Parathyroid adenoma (tissue), 2 donors: ENCODE measurements around the gene GNPDA2.

Experiments
- H2AFZ ChIP-seq: fragments of 300-600 bp; sonication (generic); one replicate; pipeline ENCODE4 v1.7.0; 2017; ENCODE audit warnings: antibody characterized with exemption, mild to moderate bottlenecking
- H3K27ac ChIP-seq: fragments of 300-600 bp; sonication (generic); one replicate; pipeline ENCODE4 v1.7.0; 2017
- H3K27me3 ChIP-seq: fragments of 300-600 bp; sonication (generic); one replicate; pipeline ENCODE4 v1.7.0; 2017; ENCODE audit warnings: low read length; ENCODE audit not compliant: control insufficient read depth, insufficient read depth
- H3K36me3 ChIP-seq: fragments of 300-600 bp; sonication (generic); one replicate; pipeline ENCODE4 v1.7.0; 2017; ENCODE audit warnings: low read length; ENCODE audit not compliant: control insufficient read depth, insufficient read depth
- H3K4me1 ChIP-seq: fragments of 300-600 bp; sonication (generic); one replicate; pipeline ENCODE4 v1.7.0; 2017; ENCODE audit warnings: control low read depth
- H3K4me2 ChIP-seq: fragments of 300-600 bp; sonication (generic); one replicate; pipeline ENCODE4 v1.7.0; 2017; ENCODE audit warnings: low read length
- H3K4me3 ChIP-seq: fragments of 300-600 bp; sonication (generic); one replicate; pipeline ENCODE4 v1.7.0; 2017; ENCODE audit warnings: low read depth, low read length
- H3K79me2 ChIP-seq: fragments of 300-600 bp; sonication (generic); one replicate; pipeline ENCODE4 v1.7.0; 2017; ENCODE audit warnings: control low read depth
- H3K9ac ChIP-seq: fragments of 300-600 bp; sonication (generic); one replicate; pipeline ENCODE4 v1.7.0; 2017; ENCODE audit warnings: mild to moderate bottlenecking
- H3K9me3 ChIP-seq: fragments of 300-600 bp; sonication (generic); one replicate; pipeline ENCODE4 v1.7.0; 2017; ENCODE audit warnings: low read length; ENCODE audit not compliant: control insufficient read depth
- TF ChIP-seq, protein P1 (sequence below): fragments of 300-600 bp; sonication (generic); IDR thresholded peaks from one replicate; pipeline ENCODE4 v1.7.0; 2017; ENCODE audit warnings: antibody characterized with exemption, mild to moderate bottlenecking
- donor health status: primary hyperparathyroidism.

Gene GNPDA2

GRCh38 chr4:44761306-44761705 is 35.0 kb upstream of the GNPDA2 start:
- TF ChIP-seq, protein P1, sequence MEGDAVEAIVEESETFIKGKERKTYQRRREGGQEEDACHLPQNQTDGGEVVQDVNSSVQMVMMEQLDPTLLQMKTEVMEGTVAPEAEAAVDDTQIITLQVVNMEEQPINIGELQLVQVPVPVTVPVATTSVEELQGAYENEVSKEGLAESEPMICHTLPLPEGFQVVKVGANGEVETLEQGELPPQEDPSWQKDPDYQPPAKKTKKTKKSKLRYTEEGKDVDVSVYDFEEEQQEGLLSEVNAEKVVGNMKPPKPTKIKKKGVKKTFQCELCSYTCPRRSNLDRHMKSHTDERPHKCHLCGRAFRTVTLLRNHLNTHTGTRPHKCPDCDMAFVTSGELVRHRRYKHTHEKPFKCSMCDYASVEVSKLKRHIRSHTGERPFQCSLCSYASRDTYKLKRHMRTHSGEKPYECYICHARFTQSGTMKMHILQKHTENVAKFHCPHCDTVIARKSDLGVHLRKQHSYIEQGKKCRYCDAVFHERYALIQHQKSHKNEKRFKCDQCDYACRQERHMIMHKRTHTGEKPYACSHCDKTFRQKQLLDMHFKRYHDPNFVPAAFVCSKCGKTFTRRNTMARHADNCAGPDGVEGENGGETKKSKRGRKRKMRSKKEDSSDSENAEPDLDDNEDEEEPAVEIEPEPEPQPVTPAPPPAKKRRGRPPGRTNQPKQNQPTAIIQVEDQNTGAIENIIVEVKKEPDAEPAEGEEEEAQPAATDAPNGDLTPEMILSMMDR = no peak
- H3K4me2 ChIP-seq = no peak overlapping the region
- H3K4me1 ChIP-seq = no peaks in the 10 kb centered on the region
- no peak overlapping the region for H2AFZ ChIP-seq
- H3K36me3 ChIP-seq = no peaks in the 10 kb centered on the region
- H3K27ac ChIP-seq = no peak overlapping the region
- H3K9me3 ChIP-seq = no peaks in the 10 kb centered on the region
- H3K4me3 ChIP-seq = no peak overlapping the region
- no peak overlapping the region for H3K9ac ChIP-seq
- H3K27me3 ChIP-seq = no peaks in the 10 kb centered on the region
- H3K79me2 ChIP-seq = no peaks in the 10 kb centered on the region

DNA sequence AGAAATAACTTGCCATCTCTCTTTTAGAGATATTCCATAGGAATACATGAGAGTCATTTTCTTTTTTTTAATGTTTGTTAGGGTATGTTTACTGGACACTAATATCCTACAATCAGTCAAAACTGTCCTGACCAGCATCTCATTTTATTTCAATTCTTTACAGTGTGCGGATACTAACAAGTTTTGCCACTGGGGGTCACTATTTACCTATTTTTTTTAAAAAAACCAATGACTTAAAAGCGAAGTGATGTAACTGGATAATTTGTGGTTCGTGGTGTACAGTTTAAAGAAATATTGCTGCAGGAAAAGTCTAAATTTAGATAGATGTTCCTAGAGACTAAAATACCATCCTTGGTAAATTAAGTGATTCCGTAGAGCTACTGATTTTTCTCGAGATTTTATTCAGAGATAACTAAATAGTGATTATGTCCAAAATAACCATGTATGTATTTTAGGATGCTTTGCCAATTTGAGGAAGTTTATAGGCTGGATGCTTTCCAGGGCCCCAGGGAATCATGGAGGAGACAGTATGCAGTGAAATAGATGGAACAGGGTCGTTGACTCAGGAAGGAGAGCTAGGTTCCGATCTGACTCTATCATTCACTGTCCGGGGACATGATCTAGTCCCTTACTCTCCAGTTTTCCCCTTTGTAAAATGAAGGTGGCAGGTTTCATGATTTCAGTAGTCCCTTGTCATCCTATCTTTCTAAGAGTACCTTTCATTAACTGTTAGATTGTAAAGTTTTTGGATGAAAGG is 34.0 kb upstream of the GNPDA2 start:
- no peaks in the 10 kb centered on the region for H3K36me3 ChIP-seq
- no peak overlapping the region for H3K9ac ChIP-seq
- H3K79me2 ChIP-seq = no peaks in the 10 kb centered on the region
- H3K4me3 ChIP-seq = no peak overlapping the region
- no peak overlapping the region for H2AFZ ChIP-seq
- TF ChIP-seq, protein P1 = no peak
- H3K4me2 ChIP-seq = no peak overlapping the region
- no peaks in the 10 kb centered on the region for H3K9me3 ChIP-seq
- H3K27ac ChIP-seq = no peak overlapping the region
- no peaks in the 10 kb centered on the region for H3K4me1 ChIP-seq
- no peaks in the 10 kb centered on the region for H3K27me3 ChIP-seq

DNA sequence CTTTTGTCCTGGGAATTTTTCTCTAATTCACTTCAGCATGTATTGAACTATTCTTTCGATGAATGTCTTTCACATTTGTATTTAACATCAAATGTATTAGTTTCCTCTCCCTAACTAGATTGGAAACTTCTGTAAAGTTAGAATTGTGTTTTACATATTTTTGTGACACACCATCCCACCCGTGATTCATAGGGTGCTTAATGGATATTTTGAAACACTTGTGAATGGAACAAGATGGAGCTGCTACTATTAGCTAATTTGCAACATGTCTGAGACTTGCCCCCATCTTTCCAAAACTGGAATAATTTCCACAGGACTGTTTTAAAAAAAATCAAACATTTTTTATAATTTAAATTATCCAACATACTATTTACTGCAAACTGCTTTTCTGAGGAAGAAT is 30.2 kb upstream of the GNPDA2 start:
- H3K4me1 ChIP-seq = no peaks in the 10 kb centered on the region
- H3K9me3 ChIP-seq = no peaks in the 10 kb centered on the region
- no peak overlapping the region for H3K9ac ChIP-seq
- H3K4me3 ChIP-seq = no peak overlapping the region
- no peaks in the 10 kb centered on the region for H3K27me3 ChIP-seq
- H3K27ac ChIP-seq = no peak overlapping the region
- no peak overlapping the region for H3K4me2 ChIP-seq
- TF ChIP-seq, protein P1 = no peak
- no peak overlapping the region for H2AFZ ChIP-seq
- H3K79me2 ChIP-seq = no peaks in the 10 kb centered on the region
- no peaks in the 10 kb centered on the region for H3K36me3 ChIP-seq

DNA sequence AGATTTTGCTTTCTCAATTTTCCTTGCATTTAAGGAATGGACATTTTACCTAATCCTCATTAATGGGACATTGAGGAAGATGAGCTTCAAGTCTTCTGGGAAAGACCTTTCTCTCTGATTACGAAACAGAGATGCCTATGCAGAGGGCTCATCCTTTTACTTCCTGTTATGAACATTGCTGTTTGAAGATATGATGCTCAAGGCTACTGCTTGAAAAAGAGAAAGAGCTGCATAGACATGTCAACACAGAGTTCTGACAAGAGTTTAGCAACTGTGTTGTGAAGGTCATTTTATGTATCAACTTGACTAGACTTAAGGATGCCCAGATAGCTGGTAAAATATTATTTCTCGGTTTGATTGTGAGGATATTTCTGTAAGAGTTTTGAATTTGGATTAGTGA is 13.8 kb upstream of the GNPDA2 start:
- Histone ChIP-seq H3K9ac (no peak overlapping the region), H3K27me3 (no peaks in the 10 kb centered on the region), H3K79me2 (no peaks in the 10 kb centered on the region), H3K27ac (no peak overlapping the region), H3K9me3 (no peaks in the 10 kb centered on the region), H3K36me3 (no peaks in the 10 kb centered on the region), H3K4me2 (no peak overlapping the region), H3K4me3 (no peak overlapping the region), H2AFZ (no peak overlapping the region), H3K4me1 (no peaks in the 10 kb centered on the region)
- TF ChIP-seq, protein P1 = no peak

DNA sequence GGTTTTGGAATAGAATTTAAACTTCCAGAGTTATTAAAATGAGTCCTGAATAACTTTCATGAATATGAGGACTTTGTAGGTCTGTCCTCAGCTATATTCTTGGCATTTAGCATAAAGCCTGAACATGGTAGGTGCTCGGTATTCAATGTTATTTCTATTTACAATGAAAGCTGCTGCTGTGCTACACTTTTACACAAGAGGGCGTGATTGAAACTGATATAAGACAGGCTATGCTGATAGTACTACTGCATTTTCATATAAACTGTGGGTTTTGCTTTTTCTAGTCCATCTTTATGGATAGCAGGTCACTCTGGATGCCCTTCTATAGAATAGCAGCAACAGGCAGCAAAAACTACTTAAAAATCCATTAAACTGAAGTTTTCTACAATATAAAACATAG is 12.3 kb upstream of the GNPDA2 start:
- H3K36me3 ChIP-seq = no peaks in the 10 kb centered on the region
- H2AFZ ChIP-seq = no peak overlapping the region
- H3K4me1 ChIP-seq = no peaks in the 10 kb centered on the region
- H3K27ac ChIP-seq = no peak overlapping the region
- no peak overlapping the region for H3K9ac ChIP-seq
- H3K4me3 ChIP-seq = no peak overlapping the region
- TF ChIP-seq, protein P1 = no peak
- H3K27me3 ChIP-seq = no peaks in the 10 kb centered on the region
- H3K4me2 ChIP-seq = no peak overlapping the region
- H3K79me2 ChIP-seq = no peaks in the 10 kb centered on the region
- H3K9me3 ChIP-seq = no peaks in the 10 kb centered on the region
